Uterus (tissue), 4 donors: ENCODE measurements around the gene BGN. TPM values are rescaled to one million over a fixed set of nuclear protein-coding genes. Genes with fewer than 3 reads are reported as not detected.

ENCODE experiments used
- DNase-seq, 2 donors: peaks; one replicate each; pipeline ENCODE4 v3.0.0-alpha.2; 2019 to 2020
- H3K27ac ChIP-seq, 2 donors: fragments of 200-600 bp; sonication (generic); 1 replicate in 1 of 2; 2 replicates in 1 of 2; pipeline ENCODE4 v1.5.1; 2016 to 2018
- H3K27me3 ChIP-seq, 2 donors: fragments of 200-600 bp; sonication (generic); one replicate each; pipeline ENCODE4 v1.5.1; 2018 to 2019; ENCODE audit warnings: control low read depth in 1 of 2
- H3K36me3 ChIP-seq, 2 donors: fragments of 200-600 bp; sonication (generic); one replicate each; pipeline ENCODE4 v1.5.1; 2019; ENCODE audit warnings: control low read depth in 1 of 2
- H3K4me1 ChIP-seq, 2 donors: fragments of 200-600 bp; sonication (generic); one replicate each; pipeline ENCODE4 v1.5.1; 2018 to 2019; ENCODE audit warnings: control low read depth in 1 of 2
- H3K4me3 ChIP-seq, 2 donors: fragments of 200-600 bp; sonication (generic); 1 replicate in 1 of 2; 2 replicates in 1 of 2; pipeline ENCODE4 v1.5.1; 2018 to 2019; ENCODE audit warnings: mild to moderate bottlenecking in 1 of 2
- H3K9me3 ChIP-seq, 2 donors: fragments of 200-600 bp; sonication (generic); one replicate each; pipeline ENCODE4 v1.5.1; 2019; ENCODE audit warnings: control low read depth in 1 of 2
- CTCF ChIP-seq, 4 experiments: fragments of 200-600 bp in 2 of 4; fragments of 450-650 bp in 2 of 4; sonication (generic) in 2 of 4; IDR thresholded peaks; one replicate each; pipeline ENCODE4 v1.5.1; 2016 to 2019; ENCODE audit warnings: antibody characterized with exemption in 4 of 4, mild to moderate bottlenecking in 2 of 4, moderate library complexity in 1 of 4
- POLR2A ChIP-seq, 2 donors: fragments of 450-650 bp; IDR thresholded peaks; one replicate each; pipeline ENCODE4 v1.6.1; 2016; ENCODE audit warnings: antibody characterized with exemption in 2 of 2, mild to moderate bottlenecking in 1 of 2, moderate library complexity in 1 of 2
- intact Hi-C: fragments of 100-400 bp; cut with DNase I; formaldehyde crosslinking; loops from one replicate; pipeline ENCODE4 v1.15.1; 2023; ENCODE audit warnings: low total_unique reads
- total RNA-seq, 4 donors: library from RNA; depleted of rRNA in 3 of 4; stranded (reverse); fragments of >200 nt in 3 of 4; gene quantifications; one replicate each; pipeline versions ENCODE4 v1.1.0 to v1.2.4, GENCODE V29; 2014 to 2023
- donor health status: DM: yes; HTN: yes; CAD: no.

The BGN gene
- total RNA-seq, 4 donors from 2014 or later: 36.8 to 91.5 (median 50.0) TPM

- no peaks in the 10 kb centered on the region for H3K27me3 ChIP-seq
- H3K27ac ChIP-seq: no peak overlapping the region
- DNase-seq: no peak
- no peaks in the 10 kb centered on the region for H3K36me3 ChIP-seq
- intact Hi-C loops: no loop called here
- H3K4me1 ChIP-seq: no peaks in the 10 kb centered on the region
- H3K4me3 ChIP-seq: no peak overlapping the region
- no peaks in the 10 kb centered on the region for H3K9me3 ChIP-seq
- TF ChIP-seq POLR2A (IDR thresholded peaks at IDR 0.05): no peak
- TF ChIP-seq CTCF (IDR thresholded peaks at IDR 0.05): no peak
These were observed 12.3 kb upstream of the BGN start for GRCh38 chrX:153482376-153483015.

GRCh38 chrX:153485396-153486080 lies 9.2 kb upstream of the BGN start:
- Histone ChIP-seq H3K27ac (no peak overlapping the region), H3K36me3 (no peaks in the 10 kb centered on the region), H3K9me3 (no peaks in the 10 kb centered on the region), H3K4me1 (peaks cover 0 to 7% of the 10 kb centered on the region in 2 donors), H3K27me3 (no peaks in the 10 kb centered on the region), H3K4me3 (no peak overlapping the region)
- DNase-seq: no peak
- intact Hi-C loops: no loop called here
- TF ChIP-seq POLR2A (IDR thresholded peaks at IDR 0.05) (no peak), CTCF (IDR thresholded peaks at IDR 0.05) (no peak)

- no peak for TF ChIP-seq POLR2A (IDR thresholded peaks at IDR 0.05)
- TF ChIP-seq CTCF (IDR thresholded peaks at IDR 0.05): no peak
- no peak overlapping the region for H3K27ac ChIP-seq
- no peak overlapping the region for H3K4me3 ChIP-seq
- no peak for DNase-seq
- intact Hi-C loops: no loop called here
- H3K4me1 ChIP-seq: peaks cover 0 to 7% of the 10 kb centered on the region in 2 donors
- H3K36me3 ChIP-seq: no peaks in the 10 kb centered on the region
- H3K9me3 ChIP-seq: no peaks in the 10 kb centered on the region
- no peaks in the 10 kb centered on the region for H3K27me3 ChIP-seq
These were observed 8.6 kb upstream of the BGN start for GRCh38 chrX:153486171-153486570.

DNA sequence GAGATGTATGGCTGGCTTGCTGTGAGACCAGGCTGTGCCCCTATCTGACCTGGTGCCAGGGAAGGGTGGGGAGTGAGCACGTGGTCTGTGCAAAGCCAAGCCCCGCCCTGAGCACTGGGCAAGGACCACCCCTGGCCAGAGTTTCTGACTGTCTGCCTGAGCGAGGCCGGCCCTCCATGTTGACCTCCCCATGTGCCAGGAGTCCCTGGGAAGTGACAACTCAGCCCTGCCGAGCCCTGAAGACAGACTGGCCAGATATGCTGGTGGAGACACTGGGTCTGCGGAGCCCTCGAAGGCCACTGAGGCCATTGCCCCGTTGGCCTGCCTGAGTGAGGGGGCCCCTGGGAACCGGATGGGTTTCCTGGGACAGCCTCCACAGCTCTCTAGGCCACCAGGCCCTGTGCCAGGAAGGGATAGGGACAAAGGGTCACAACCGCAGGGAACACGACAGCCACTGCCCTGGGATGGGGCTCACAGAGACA lies 7.1 kb upstream of the BGN start:
- H3K4me3 ChIP-seq: no peak overlapping the region
- no peak for DNase-seq
- TF ChIP-seq POLR2A (IDR thresholded peaks at IDR 0.05) (no peak), CTCF (IDR thresholded peaks at IDR 0.05) (no peak)
- H3K27ac ChIP-seq: peak overlapping the region; percentile 52
- no peaks in the 10 kb centered on the region for H3K9me3 ChIP-seq
- H3K4me1 ChIP-seq: peaks cover 0 to 7% of the 10 kb centered on the region in 2 donors
- H3K27me3 ChIP-seq: no peaks in the 10 kb centered on the region
- intact Hi-C loops: no loop called here
- no peaks in the 10 kb centered on the region for H3K36me3 ChIP-seq

DNA sequence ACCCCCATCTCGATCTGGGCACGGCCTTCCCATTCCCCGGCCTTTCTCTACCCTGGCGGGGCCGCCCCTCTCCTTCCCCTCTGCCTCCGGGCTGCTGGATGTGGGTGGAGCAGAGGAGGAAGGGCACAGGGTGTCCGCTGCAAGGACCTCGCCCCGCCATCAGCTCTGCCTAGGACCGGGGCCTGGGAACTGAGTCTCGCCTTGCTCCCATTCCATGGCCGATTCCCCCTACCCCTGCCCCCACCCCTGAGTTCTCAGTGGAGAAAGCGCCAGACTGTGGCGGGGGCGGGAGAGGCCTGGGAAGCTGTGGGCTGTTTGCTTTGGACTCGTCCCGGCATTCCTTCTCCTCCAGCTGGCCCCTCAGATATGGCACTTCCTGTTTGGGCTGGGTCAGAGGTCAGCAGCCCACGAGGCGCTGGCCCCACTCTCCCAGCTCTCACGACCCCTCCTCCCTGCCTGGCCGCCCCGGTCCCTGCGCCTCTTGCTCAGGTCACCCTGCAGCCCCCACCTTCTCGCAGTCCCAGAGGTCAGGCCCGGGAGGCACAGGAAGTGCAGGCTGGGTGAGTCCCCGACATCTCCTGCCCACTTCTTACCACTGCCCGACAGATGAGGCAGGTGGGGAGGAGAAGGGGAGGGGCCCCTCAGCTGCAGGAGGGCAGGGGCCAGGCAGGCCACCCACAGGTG lies 6.4 kb upstream of the BGN start:
- no peak for TF ChIP-seq CTCF (IDR thresholded peaks at IDR 0.05)
- no peak for TF ChIP-seq POLR2A (IDR thresholded peaks at IDR 0.05)
- Histone ChIP-seq H3K4me3 (no peak overlapping the region), H3K27ac (peak overlapping the region; percentile 52), H3K4me1 (peaks cover 0 to 7% of the 10 kb centered on the region in 2 donors), H3K9me3 (no peaks in the 10 kb centered on the region), H3K36me3 (no peaks in the 10 kb centered on the region), H3K27me3 (no peaks in the 10 kb centered on the region)
- intact Hi-C loops: no loop called here
- DNase-seq: no peak
